ENCODE data around the gene RGS8. TPM values are rescaled to one million over a fixed set of nuclear protein-coding genes. Genes with fewer than 3 reads are reported as not detected.

Gene RGS8
- polyA plus RNA-seq, 2 of the 4 experiments (the other 2 are of a cell fraction): not detected

DNA sequence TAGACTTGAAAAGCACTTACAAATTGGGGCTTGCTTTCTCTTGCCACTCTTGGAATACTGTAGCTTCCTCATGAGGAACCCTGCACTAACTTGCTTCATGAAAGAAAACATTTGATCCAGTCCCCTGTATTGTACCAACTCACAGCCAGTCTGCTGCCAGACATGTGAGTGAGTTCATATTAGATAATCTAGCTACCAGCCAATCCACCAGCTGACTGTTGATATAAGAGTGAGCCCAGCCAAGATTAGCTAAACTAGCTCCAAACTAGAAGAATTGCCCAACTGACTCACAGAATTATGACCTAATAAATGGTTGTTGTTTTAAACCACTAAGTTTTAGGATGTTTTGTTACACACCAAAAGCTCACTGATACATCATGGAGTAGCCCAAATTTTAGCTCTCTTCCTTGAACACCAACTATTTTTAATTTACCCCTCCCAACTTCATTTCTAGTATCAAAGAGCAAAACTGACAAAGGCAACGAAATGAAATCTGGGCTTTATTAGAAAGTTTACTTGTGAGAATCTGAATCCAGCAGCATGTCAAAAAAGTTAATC, 6.6 kb upstream of the RGS8 start:
- 5% methylated on average over 1 of the region's 1 CpG for WGBS (ENCODE audit: missing lambda C conversion rate)
- Histone ChIP-seq H3K9me3 (peaks cover 3% of the 10 kb centered on the region; the same call in 2 of the 3 replicates), H3K27ac (no peak overlapping the region), H3K4me1 (no peaks in the 10 kb centered on the region), H3K4me2 (no peak overlapping the region), H3K4me3 (no peak overlapping the region)
- POLR2A ChIA-PET: no interaction called here
- CTCF ChIA-PET: interaction anchor here (1.3 to 1.4 kb wide), 2 partner anchors 8 to 92 kb away, joined by 3 read pairs; no protein-coding TSS in a partner anchor
- FAIRE-seq (no peak), ATAC-seq (no peak), DNase-seq (ENCODE audit: low read depth in 1 of 2, low spot score in 1 of 2) (no peak)
- no peak for TF ChIP-seq ESRRA (IDR thresholded peaks at IDR 0.05; ENCODE audit: borderline replicate concordance, low read length)
- no peak for TF ChIP-seq CBX2 (IDR thresholded peaks at IDR 0.05; ENCODE audit: borderline replicate concordance, low read depth)
- TF ChIP-seq EHMT2 (IDR thresholded peaks at IDR 0.05; ENCODE audit: low read depth): no peak
- TF ChIP-seq HDAC2 (IDR thresholded peaks at IDR 0.05): no peak
- no peak for TF ChIP-seq POLR2A (IDR thresholded peaks at IDR 0.05; ENCODE audit: low read length)
- no peak for TF ChIP-seq KDM5A (IDR thresholded peaks at IDR 0.05)
- TF ChIP-seq RAD21 (conservative IDR thresholded peaks at IDR 0.05 in 1 of 2, IDR thresholded peaks at IDR 0.05 in 1 of 2): no peak
- TF ChIP-seq FOSL2 (IDR thresholded peaks at IDR 0.05): no peak
- TF ChIP-seq FOSL2 (CRISPR knock-in tag; IDR thresholded peaks at IDR 0.05): no peak
- no peak for TF ChIP-seq RNF2 (IDR thresholded peaks at IDR 0.05; ENCODE audit: borderline replicate concordance, low read depth)
- no peak for TF ChIP-seq CBX8 (IDR thresholded peaks at IDR 0.05)
- TF ChIP-seq NPAS2 (CRISPR knock-in tag; IDR thresholded peaks at IDR 0.05; ENCODE audit: borderline replicate concordance): no peak
- no peak for TF ChIP-seq ZC3H11A (IDR thresholded peaks at IDR 0.05)
- TF ChIP-seq, protein P1, sequence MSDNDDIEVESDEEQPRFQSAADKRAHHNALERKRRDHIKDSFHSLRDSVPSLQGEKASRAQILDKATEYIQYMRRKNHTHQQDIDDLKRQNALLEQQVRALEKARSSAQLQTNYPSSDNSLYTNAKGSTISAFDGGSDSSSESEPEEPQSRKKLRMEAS (IDR thresholded peaks at IDR 0.05): no peak
- no peak for TF ChIP-seq NFE2L2 (conservative IDR thresholded peaks at IDR 0.05; ENCODE audit: low read length)
- no peak for TF ChIP-seq PHF8 (IDR thresholded peaks at IDR 0.05; ENCODE audit: borderline replicate concordance, low read depth)

DNA sequence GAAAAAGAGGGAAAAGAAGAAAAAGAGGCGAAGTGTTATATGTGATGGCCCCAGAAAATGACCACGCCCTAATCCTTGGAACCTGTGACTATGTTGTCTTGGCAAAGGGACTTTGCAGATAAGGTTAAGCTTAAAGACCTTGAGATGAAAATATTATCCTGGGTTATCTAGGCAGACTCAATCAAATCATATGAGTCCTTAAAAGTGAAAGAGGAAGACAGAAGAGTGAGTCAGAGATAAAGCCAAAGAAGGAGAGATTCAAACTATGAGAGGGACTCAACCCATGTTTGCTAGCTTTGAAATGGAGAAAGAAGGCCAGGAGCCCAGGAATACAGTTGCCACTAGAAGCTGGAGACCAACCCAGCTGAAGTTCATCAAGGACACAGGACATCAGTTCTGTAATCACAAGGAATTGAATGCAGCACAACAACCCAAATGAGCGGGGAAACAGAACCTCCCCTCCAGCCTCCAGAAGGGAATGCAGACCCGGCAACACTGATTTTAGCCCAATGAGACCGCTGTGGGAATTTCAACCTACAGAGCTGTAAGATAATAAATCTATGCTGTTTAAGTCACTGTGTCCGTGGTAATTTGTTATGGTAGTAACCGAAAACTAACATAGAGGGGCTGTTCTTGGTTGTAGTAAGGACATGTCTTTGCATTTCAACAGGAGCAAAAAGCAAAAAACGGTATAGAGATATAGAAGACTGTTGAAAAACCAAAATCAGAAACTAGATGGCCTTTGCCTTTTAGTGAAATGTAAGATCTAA, 4.2 kb upstream of the RGS8 start:
- Histone ChIP-seq H3K4me3 (no peak overlapping the region), H3K27ac (no peak overlapping the region), H3K4me1 (no peaks in the 10 kb centered on the region), H3K4me2 (no peak overlapping the region), H3K9me3 (peaks cover 3% of the 10 kb centered on the region; the same call in 2 of the 3 replicates)
- POLR2A ChIA-PET: no interaction called here
- DNase-seq (ENCODE audit: low read depth in 1 of 2, low spot score in 1 of 2) (no peak), FAIRE-seq (no peak), ATAC-seq (no peak)
- TF ChIP-seq KDM5A (IDR thresholded peaks at IDR 0.05) (no peak), CBX2 (IDR thresholded peaks at IDR 0.05; ENCODE audit: borderline replicate concordance, low read depth) (no peak), ZC3H11A (IDR thresholded peaks at IDR 0.05) (no peak), RFX5 (IDR thresholded peaks at IDR 0.05) (no peak), RCOR1 (IDR thresholded peaks at IDR 0.05; ENCODE audit: low read depth, low read length) (no peak), CHD4 (IDR thresholded peaks at IDR 0.05; ENCODE audit: borderline replicate concordance) (no peak), SMC3 (IDR thresholded peaks at IDR 0.05) (no peak), CEBPB (IDR thresholded peaks at IDR 0.05) (no peak), BHLHE40 (IDR thresholded peaks at IDR 0.05; ENCODE audit: low read depth, low read length) (no peak), NPAS2 (CRISPR knock-in tag; IDR thresholded peaks at IDR 0.05; ENCODE audit: borderline replicate concordance) (no peak), RAD21 (conservative IDR thresholded peaks at IDR 0.05 in 1 of 2, IDR thresholded peaks at IDR 0.05 in 1 of 2) (no peak), ZSCAN20 (CRISPR knock-in tag; IDR thresholded peaks at IDR 0.05) (no peak), EHF (CRISPR knock-in tag; IDR thresholded peaks at IDR 0.05) (no peak), HOXB5 (CRISPR knock-in tag; IDR thresholded peaks at IDR 0.05) (no peak), NFE2L2 (conservative IDR thresholded peaks at IDR 0.05; ENCODE audit: low read length) (no peak), NR3C1 (IDR thresholded peaks at IDR 0.05) (no peak), RNF2 (IDR thresholded peaks at IDR 0.05; ENCODE audit: borderline replicate concordance, low read depth) (no peak)
- TF ChIP-seq, protein P2, sequence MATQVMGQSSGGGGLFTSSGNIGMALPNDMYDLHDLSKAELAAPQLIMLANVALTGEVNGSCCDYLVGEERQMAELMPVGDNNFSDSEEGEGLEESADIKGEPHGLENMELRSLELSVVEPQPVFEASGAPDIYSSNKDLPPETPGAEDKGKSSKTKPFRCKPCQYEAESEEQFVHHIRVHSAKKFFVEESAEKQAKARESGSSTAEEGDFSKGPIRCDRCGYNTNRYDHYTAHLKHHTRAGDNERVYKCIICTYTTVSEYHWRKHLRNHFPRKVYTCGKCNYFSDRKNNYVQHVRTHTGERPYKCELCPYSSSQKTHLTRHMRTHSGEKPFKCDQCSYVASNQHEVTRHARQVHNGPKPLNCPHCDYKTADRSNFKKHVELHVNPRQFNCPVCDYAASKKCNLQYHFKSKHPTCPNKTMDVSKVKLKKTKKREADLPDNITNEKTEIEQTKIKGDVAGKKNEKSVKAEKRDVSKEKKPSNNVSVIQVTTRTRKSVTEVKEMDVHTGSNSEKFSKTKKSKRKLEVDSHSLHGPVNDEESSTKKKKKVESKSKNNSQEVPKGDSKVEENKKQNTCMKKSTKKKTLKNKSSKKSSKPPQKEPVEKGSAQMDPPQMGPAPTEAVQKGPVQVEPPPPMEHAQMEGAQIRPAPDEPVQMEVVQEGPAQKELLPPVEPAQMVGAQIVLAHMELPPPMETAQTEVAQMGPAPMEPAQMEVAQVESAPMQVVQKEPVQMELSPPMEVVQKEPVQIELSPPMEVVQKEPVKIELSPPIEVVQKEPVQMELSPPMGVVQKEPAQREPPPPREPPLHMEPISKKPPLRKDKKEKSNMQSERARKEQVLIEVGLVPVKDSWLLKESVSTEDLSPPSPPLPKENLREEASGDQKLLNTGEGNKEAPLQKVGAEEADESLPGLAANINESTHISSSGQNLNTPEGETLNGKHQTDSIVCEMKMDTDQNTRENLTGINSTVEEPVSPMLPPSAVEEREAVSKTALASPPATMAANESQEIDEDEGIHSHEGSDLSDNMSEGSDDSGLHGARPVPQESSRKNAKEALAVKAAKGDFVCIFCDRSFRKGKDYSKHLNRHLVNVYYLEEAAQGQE (IDR thresholded peaks at IDR 0.05): no peak
- TF ChIP-seq, protein P3, sequence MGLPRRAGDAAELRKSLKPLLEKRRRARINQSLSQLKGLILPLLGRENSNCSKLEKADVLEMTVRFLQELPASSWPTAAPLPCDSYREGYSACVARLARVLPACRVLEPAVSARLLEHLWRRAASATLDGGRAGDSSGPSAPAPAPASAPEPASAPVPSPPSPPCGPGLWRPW (IDR thresholded peaks at IDR 0.05): no peak
- TF ChIP-seq, protein P4, sequence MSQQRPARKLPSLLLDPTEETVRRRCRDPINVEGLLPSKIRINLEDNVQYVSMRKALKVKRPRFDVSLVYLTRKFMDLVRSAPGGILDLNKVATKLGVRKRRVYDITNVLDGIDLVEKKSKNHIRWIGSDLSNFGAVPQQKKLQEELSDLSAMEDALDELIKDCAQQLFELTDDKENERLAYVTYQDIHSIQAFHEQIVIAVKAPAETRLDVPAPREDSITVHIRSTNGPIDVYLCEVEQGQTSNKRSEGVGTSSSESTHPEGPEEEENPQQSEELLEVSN (IDR thresholded peaks at IDR 0.05; ENCODE audit: borderline replicate concordance, low read depth): no peak
- WGBS (ENCODE audit: missing lambda C conversion rate): 42% methylated on average over 8 of the region's 8 CpGs
- CTCF ChIA-PET: interaction anchor here (1.9 kb wide), 1 partner anchor 96 kb away, joined by 5 read pairs; no protein-coding TSS in a partner anchor
